ENCODE data around the gene TNXB. TPM values are rescaled to one million over a fixed set of nuclear protein-coding genes. Genes with fewer than 3 reads are reported as not detected.
A peak's percentile ranks its signal among the peaks of the same experiment; 100 is the strongest.

Gene TNXB
- total and polyA plus RNA-seq, 2 of the 4 experiments (the other 2 are of a cell fraction), result 0.05 TPM; not detected in 1

DNA sequence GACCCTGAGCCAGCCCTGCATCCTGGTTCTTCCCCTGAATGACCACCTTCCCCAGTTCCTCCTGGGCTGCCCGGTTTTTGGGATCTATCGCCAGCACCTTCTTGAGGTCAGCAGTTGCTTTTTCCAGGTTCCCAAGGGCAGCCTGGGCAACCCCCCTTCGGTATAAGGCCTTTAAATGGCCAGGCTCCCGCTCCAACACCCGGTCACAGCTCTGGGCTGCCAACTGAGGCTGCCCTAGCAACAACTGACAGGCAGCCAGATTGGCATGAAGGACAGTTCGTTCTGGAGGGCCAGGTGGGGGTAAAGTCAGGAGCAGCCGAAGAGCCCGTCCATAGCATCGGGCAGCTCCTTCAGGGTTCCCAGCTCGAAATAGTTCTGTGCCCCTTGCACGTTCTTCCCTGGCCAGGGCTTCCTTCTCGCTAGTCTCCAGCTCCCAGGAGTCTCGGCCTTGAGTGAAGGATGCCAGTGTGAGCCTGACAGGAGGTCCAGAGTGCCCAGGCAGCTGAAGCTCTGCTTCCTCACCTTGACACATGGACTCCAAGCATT is 19.7 kb upstream of the TNXB start (continued):
- no peak for TF ChIP-seq POLR2A (IDR thresholded peaks at IDR 0.05; ENCODE audit: low read depth, low read length)

DNA sequence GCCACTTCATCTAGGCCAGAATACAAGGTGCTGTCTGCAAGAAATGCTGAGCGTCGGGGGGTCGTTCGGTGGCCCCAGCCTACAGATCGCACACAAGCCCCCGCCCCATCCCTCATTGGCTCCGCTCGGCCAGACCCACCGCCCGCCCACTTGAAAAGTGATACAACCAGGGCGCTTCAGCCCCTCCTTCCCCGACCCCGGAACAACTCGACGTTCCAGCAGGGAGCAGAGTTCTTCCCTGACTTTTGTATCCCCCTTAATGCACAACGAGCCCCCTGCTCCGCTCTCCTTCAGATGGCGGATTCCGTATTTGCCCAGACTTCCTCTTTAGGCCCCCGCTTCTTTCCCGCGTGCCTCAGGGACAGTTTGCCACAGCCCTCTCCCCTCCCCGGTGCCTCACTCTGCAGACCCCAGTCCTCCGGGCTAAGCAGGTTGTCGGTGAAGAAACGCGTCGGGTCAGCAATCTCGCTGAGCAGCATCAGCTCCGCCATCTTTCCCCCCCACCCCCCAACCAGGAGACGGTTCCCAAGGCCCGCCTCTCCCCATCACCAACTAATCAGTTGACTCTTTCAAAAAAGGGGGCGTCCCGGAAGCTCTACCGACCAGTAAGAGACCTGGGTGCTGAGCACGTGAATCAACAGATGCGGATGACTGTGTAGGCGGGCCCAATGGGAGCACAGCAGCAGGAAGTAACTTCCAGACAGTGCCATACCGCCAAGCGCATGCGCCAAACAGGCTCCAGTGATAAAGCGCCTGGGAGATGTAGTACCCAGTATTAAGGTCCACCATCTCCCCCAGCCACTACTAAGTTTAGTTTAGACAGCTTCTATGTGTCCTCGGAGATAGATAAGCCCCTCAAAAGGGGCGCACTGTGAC is 18.8 kb upstream of the TNXB start, which contains the start of gene ATF6B:
Gene ATF6B, minus strand, starts transcription at position 530 of the 876 bp plus-strand sequence. Its CDS starts 39 bp downstream, at position 491.
- ChIA-PET CTCF (interaction anchor here (1.2 to 2.4 kb wide), 2 partner anchors 9 to 35 kb away, joined by 4 to 12 read pairs; no protein-coding TSS in a partner anchor), POLR2A (ENCODE audit: unreplicated experiment) (interaction anchor here (0.5 to 1.0 kb wide), 6 partner anchors 16 to 184 kb away, joined by 3 to 8 read pairs (median 4); no protein-coding TSS in a partner anchor)
- Histone ChIP-seq H2AFZ (replicated peaks; ENCODE audit: low read length, poor library complexity) (peak within 1 kb of the TSS; percentile 95), H3K9ac (ENCODE audit: low read depth, low read length) (peak within 1 kb of the TSS; percentile 96), H2AK9ac (replicated peaks; ENCODE audit: low read depth, low read length, poor library complexity) (peak within 1 kb of the TSS; percentile 95), H3K4me2 (ENCODE audit: low read depth, low read length) (peak within 1 kb of the TSS; percentile 95), H3K27me3 (ENCODE audit: control insufficient read depth, insufficient read depth, low read length) (no peaks in the 10 kb centered on the region), H3K36me3 (ENCODE audit: control insufficient read depth, insufficient read depth, low read length) (peaks cover 7% of the 10 kb centered on the region; the same call in 1 of the 2 replicates), H2AK5ac (ENCODE audit: low read depth, low read length) (peak within 1 kb of the TSS; percentile 91), H2BK120ac (ENCODE audit: low read depth, low read length) (peak within 1 kb of the TSS; percentile 60), H4K5ac (ENCODE audit: low read depth, low read length) (peak within 1 kb of the TSS; percentile 88), H4K8ac (ENCODE audit: low read depth in 2 of 2, low read length in 2 of 2) (peak within 1 kb of the TSS; percentile 84 to 97), H2BK15ac (ENCODE audit: low read depth, low read length) (peak within 1 kb of the TSS; percentile 63; the same call in 1 of the 3 replicates), H2BK20ac (ENCODE audit: low read depth, low read length) (no peak within 1 kb of the TSS), H3K18ac (ENCODE audit: low read depth, low read length) (peak within 1 kb of the TSS; percentile 80), H3K23ac (ENCODE audit: low read depth, low read length) (peak within 1 kb of the TSS; percentile 77), H3K4me1 (ENCODE audit: control insufficient read depth, insufficient read depth, low read length) (peaks cover 8% of the 10 kb centered on the region), H3K79me1 (ENCODE audit: low read depth in 1 of 2, low read length in 2 of 2) (peaks cover 31 to 52% of the 10 kb centered on the region in 2 experiments), H4K91ac (ENCODE audit: insufficient read depth, low read depth, low read length) (peak within 1 kb of the TSS; percentile 90), H3K14ac (replicated peaks; ENCODE audit: low read depth, low read length) (peak within 1 kb of the TSS; percentile 92), H3K56ac (ENCODE audit: extremely low read depth, insufficient read depth, low read length) (peak within 1 kb of the TSS; percentile 97), H3K27ac (ENCODE audit: insufficient read depth, low read length) (peak within 1 kb of the TSS; percentile 95), H4K20me1 (ENCODE audit: insufficient read depth, low read length) (no peaks in the 10 kb centered on the region; the same call in 1 of the 2 replicates), H2BK5ac (ENCODE audit: low read depth, low read length, poor library complexity, severe bottlenecking) (peak within 1 kb of the TSS; percentile 91), H3K4me3 (ENCODE audit: insufficient read depth, low read depth, low read length) (peak within 1 kb of the TSS; percentile 81), H3K9me3 (ENCODE audit: control insufficient read depth, insufficient read depth, low read length) (no peaks in the 10 kb centered on the region), H3K4ac (ENCODE audit: low read depth, low read length) (peak within 1 kb of the TSS; percentile 90), H3K9me1 (ENCODE audit: insufficient read depth, low read length) (peaks cover 10% of the 10 kb centered on the region; the same call in 1 of the 2 replicates)
- ATAC-seq (ENCODE audit: low read depth) (peak; percentile 93), DNase-seq (peak; percentile 100)
- WGBS, 2 experiments (ENCODE audit: extremely low coverage in 2 of 2, insufficient read length in 1 of 2), result 0% methylated on average over 32 of the region's 44 CpGs; no CpG with 5 or more reads in 1 of the 2 experiments
- intact Hi-C loops (cut with micrococcal nuclease) (no loop called here), dilution Hi-C loops (cut with HindIII; ENCODE audit: low sequenced_read_pairs, unreplicated experiment) (no loop called here), in situ Hi-C loops (cut with MboI; ENCODE audit: low sequenced_read_pairs) (no loop called here)
- BruUV-seq (replicated peaks), result no TSS peak
- TF ChIP-seq, protein P1, sequence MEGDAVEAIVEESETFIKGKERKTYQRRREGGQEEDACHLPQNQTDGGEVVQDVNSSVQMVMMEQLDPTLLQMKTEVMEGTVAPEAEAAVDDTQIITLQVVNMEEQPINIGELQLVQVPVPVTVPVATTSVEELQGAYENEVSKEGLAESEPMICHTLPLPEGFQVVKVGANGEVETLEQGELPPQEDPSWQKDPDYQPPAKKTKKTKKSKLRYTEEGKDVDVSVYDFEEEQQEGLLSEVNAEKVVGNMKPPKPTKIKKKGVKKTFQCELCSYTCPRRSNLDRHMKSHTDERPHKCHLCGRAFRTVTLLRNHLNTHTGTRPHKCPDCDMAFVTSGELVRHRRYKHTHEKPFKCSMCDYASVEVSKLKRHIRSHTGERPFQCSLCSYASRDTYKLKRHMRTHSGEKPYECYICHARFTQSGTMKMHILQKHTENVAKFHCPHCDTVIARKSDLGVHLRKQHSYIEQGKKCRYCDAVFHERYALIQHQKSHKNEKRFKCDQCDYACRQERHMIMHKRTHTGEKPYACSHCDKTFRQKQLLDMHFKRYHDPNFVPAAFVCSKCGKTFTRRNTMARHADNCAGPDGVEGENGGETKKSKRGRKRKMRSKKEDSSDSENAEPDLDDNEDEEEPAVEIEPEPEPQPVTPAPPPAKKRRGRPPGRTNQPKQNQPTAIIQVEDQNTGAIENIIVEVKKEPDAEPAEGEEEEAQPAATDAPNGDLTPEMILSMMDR (conservative IDR thresholded peaks at IDR 0.05; ENCODE audit: low read depth, low read length), result no peak
- no peak for TF ChIP-seq CEBPB (IDR thresholded peaks at IDR 0.05; ENCODE audit: low read depth, low read length)
- TF ChIP-seq MAZ (IDR thresholded peaks at IDR 0.05; ENCODE audit: borderline replicate concordance, low read depth, low read length), result peak; percentile 32; the same call in 1 of the 2 replicates
- TF ChIP-seq CHD1 (IDR thresholded peaks at IDR 0.05; ENCODE audit: low read depth, low read length), result no peak
- TF ChIP-seq SMC3 (IDR thresholded peaks at IDR 0.05; ENCODE audit: low read depth, low read length), result no peak
- TF ChIP-seq, protein P2, sequence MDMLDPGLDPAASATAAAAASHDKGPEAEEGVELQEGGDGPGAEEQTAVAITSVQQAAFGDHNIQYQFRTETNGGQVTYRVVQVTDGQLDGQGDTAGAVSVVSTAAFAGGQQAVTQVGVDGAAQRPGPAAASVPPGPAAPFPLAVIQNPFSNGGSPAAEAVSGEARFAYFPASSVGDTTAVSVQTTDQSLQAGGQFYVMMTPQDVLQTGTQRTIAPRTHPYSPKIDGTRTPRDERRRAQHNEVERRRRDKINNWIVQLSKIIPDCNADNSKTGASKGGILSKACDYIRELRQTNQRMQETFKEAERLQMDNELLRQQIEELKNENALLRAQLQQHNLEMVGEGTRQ (IDR thresholded peaks at IDR 0.05; ENCODE audit: low read depth, low read length), result peak; percentile 95
- peak; percentile 66; the same call in 1 of the 2 replicates for TF ChIP-seq MAFK (IDR thresholded peaks at IDR 0.05; ENCODE audit: low read depth, low read length)
- TF ChIP-seq NFE2L2 (IDR thresholded peaks at IDR 0.05; ENCODE audit: low read depth, low read length), result no peak
- TF ChIP-seq FOS (IDR thresholded peaks at IDR 0.05; ENCODE audit: low read depth, low read length), result peak; percentile 9; the same call in 1 of the 2 replicates
- TF ChIP-seq RCOR1 (IDR thresholded peaks at IDR 0.05; ENCODE audit: insufficient replicate concordance, low read length), result no peak
- TF ChIP-seq RAD21 (IDR thresholded peaks at IDR 0.05; ENCODE audit: low read length), result no peak
